GM19099 (cell line): Measurements from ENCODE around the gene TCEAL1.

Experiments used
- POLR2A ChIP-seq: IDR thresholded peaks from 3 replicates; pipeline ENCODE4 v1.6.1; 2011; ENCODE audit warnings: low read depth; ENCODE audit not compliant: insufficient read length; ENCODE audit errors: extremely low read depth

The TCEAL1 gene

GRCh38 chrX:103666202-103667107 is 37.7 kb downstream of the TCEAL1 start:
- no peak for TF ChIP-seq POLR2A

- TF ChIP-seq POLR2A = no peak
Measured at GRCh38 chrX:103669745-103670144, 41.0 kb downstream of the TCEAL1 start.

- no peak for TF ChIP-seq POLR2A
Measured at GRCh38 chrX:103674531-103675454, 46.0 kb downstream of the TCEAL1 start.

DNA sequence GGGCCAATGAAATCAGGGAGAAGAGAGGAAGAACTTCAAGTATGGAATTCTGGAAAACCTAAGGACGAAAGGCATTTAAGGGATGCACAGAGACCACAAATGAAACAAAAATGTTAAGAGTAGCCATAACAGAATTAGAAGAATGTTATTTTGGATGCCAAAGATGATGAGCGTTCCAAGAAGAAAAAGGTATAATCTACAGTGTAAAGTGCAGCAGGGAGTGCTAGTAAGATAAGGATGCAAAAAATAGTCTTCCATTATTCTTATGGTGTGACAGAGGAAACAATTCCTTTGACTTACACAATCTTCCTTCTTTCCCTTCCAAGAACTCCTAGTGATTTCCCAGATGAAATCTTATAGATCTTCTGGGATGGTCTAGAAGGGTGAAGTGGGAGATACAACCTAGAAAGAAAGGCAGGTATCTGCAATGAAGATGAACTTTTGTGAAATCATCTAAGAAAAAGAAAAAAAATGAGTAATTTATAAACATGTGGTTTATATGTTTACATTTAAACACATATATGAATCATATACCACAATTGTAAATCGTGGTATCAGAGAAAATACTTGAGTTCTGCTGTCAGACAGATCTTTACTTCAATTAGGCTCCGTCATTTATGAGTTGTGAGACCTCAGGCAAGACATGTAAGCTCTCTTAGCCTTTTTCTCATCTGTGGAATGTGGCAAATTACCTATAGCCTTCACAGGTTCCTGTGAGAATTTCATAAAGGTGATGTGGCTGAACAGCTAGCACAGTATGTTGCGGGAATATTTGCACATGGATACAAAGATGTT is 49.6 kb downstream of the TCEAL1 start:
- TF ChIP-seq POLR2A = no peak
